ENCODE measurements around the gene TSNAXIP1. TPM values are rescaled to one million over a fixed set of nuclear protein-coding genes. Genes with fewer than 3 reads are reported as not detected.

TSNAXIP1 gene
- total and polyA plus RNA-seq, 4 donors, result 0.09 to 1.5 (median 0.69) TPM

GRCh38 chr16:67820608-67821259 is 14.0 kb downstream of the TSNAXIP1 start:
- Histone ChIP-seq H3K27ac (ENCODE audit: low read depth in 1 of 2, low read length in 2 of 2) (no peak overlapping the region), H3K9ac (ENCODE audit: low read depth in 1 of 2, low read length in 2 of 2) (no peak overlapping the region), H3K27me3 (ENCODE audit: control insufficient read depth in 4 of 4, insufficient read depth in 4 of 4, low read length in 3 of 4) (no peaks in the 10 kb centered on the region), H3K36me3 (ENCODE audit: control insufficient read depth in 4 of 4, insufficient read depth in 3 of 4, low read depth in 1 of 4, low read length in 3 of 4) (no peaks in the 10 kb centered on the region), H3K9me3 (ENCODE audit: control insufficient read depth in 4 of 4, low read length in 3 of 4) (no peaks in the 10 kb centered on the region), H3K4me3 (ENCODE audit: low read depth in 1 of 3, low read length in 3 of 3) (no peak overlapping the region), H3K4me1 (ENCODE audit: control insufficient read depth in 4 of 4, insufficient read depth in 4 of 4, low read length in 3 of 4) (peaks cover 0 to 5% (median 1%) of the 10 kb centered on the region in 4 donors)
- WGBS, result 93% methylated on average over 11 of the region's 11 CpGs
- DNase-seq (ENCODE audit: low spot score), result no peak
- no peak for TF ChIP-seq RAD21 (IDR thresholded peaks at IDR 0.05)
- TF ChIP-seq REST (IDR thresholded peaks at IDR 0.05), result no peak
- TF ChIP-seq NR2F2 (IDR thresholded peaks at IDR 0.05), result no peak
- no peak for TF ChIP-seq FOXA1 (IDR thresholded peaks at IDR 0.05)
- no peak for TF ChIP-seq FOXA2 (IDR thresholded peaks at IDR 0.05)

DNA sequence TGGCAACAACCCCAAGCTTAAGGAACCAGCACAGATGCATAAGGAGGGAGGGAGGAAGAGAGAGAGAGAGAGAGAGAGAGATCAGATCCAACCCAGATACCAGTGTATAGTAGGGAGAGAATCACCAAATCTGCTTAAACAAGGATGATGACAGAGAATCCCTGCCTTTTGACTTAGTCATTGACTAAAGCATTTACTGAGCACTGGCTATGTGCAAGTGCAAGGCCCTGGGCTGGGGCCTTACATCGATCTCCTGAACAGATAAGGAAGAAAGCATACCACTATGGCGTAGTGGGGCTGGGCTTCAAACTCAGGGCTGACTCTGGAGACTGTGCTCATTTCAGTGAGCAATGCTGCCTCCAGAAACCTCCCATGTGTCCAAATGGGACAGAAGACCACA is 15.8 kb downstream of the TSNAXIP1 start:
- WGBS, result 93% methylated on average over 2 of the region's 2 CpGs
- DNase-seq (ENCODE audit: low spot score), result no peak
- H3K27me3 ChIP-seq (ENCODE audit: control insufficient read depth in 4 of 4, insufficient read depth in 4 of 4, low read length in 3 of 4), result no peaks in the 10 kb centered on the region
- no peak overlapping the region for H3K4me3 ChIP-seq (ENCODE audit: low read depth in 1 of 3, low read length in 3 of 3)
- peaks cover 0 to 2% (median 0%) of the 10 kb centered on the region in 4 donors for H3K4me1 ChIP-seq (ENCODE audit: control insufficient read depth in 4 of 4, insufficient read depth in 4 of 4, low read length in 3 of 4)
- H3K9ac ChIP-seq (ENCODE audit: low read depth in 1 of 2, low read length in 2 of 2), result no peak overlapping the region
- H3K36me3 ChIP-seq (ENCODE audit: control insufficient read depth in 4 of 4, insufficient read depth in 3 of 4, low read depth in 1 of 4, low read length in 3 of 4), result peaks cover 0 to 10% (median 0%) of the 10 kb centered on the region in 4 donors
- no peak for TF ChIP-seq HNF4G (IDR thresholded peaks at IDR 0.05)
- no peak for TF ChIP-seq REST (IDR thresholded peaks at IDR 0.05)
- TF ChIP-seq, protein P1, sequence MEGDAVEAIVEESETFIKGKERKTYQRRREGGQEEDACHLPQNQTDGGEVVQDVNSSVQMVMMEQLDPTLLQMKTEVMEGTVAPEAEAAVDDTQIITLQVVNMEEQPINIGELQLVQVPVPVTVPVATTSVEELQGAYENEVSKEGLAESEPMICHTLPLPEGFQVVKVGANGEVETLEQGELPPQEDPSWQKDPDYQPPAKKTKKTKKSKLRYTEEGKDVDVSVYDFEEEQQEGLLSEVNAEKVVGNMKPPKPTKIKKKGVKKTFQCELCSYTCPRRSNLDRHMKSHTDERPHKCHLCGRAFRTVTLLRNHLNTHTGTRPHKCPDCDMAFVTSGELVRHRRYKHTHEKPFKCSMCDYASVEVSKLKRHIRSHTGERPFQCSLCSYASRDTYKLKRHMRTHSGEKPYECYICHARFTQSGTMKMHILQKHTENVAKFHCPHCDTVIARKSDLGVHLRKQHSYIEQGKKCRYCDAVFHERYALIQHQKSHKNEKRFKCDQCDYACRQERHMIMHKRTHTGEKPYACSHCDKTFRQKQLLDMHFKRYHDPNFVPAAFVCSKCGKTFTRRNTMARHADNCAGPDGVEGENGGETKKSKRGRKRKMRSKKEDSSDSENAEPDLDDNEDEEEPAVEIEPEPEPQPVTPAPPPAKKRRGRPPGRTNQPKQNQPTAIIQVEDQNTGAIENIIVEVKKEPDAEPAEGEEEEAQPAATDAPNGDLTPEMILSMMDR (IDR thresholded peaks at IDR 0.05; ENCODE audit: low read depth, low read length, missing input control), result no peak
- no peak for TF ChIP-seq HNF4A (conservative IDR thresholded peaks at IDR 0.05)
- no peak for TF ChIP-seq JUND (IDR thresholded peaks at IDR 0.05)
- TF ChIP-seq EGR1 (IDR thresholded peaks at IDR 0.05; ENCODE audit: low read depth in 2 of 2), result no peak
- TF ChIP-seq TAF1 (conservative IDR thresholded peaks at IDR 0.05), result no peak
- TF ChIP-seq RXRA (IDR thresholded peaks at IDR 0.05), result no peak
- TF ChIP-seq SP1 (IDR thresholded peaks at IDR 0.05), result no peak
- TF ChIP-seq ATF3 (IDR thresholded peaks at IDR 0.05), result no peak
- no peak for TF ChIP-seq NR2F2 (IDR thresholded peaks at IDR 0.05)
- no peak for TF ChIP-seq FOXA2 (IDR thresholded peaks at IDR 0.05)
- TF ChIP-seq RAD21 (IDR thresholded peaks at IDR 0.05), result no peak
- TF ChIP-seq GABPA (IDR thresholded peaks at IDR 0.05 in 1 of 2, conservative IDR thresholded peaks at IDR 0.05 in 1 of 2), result no peak
- TF ChIP-seq YY1 (IDR thresholded peaks at IDR 0.05), result no peak
- TF ChIP-seq FOXA1 (IDR thresholded peaks at IDR 0.05), result no peak
- TF ChIP-seq MAX (IDR thresholded peaks at IDR 0.05), result no peak
- TF ChIP-seq, protein P2, sequence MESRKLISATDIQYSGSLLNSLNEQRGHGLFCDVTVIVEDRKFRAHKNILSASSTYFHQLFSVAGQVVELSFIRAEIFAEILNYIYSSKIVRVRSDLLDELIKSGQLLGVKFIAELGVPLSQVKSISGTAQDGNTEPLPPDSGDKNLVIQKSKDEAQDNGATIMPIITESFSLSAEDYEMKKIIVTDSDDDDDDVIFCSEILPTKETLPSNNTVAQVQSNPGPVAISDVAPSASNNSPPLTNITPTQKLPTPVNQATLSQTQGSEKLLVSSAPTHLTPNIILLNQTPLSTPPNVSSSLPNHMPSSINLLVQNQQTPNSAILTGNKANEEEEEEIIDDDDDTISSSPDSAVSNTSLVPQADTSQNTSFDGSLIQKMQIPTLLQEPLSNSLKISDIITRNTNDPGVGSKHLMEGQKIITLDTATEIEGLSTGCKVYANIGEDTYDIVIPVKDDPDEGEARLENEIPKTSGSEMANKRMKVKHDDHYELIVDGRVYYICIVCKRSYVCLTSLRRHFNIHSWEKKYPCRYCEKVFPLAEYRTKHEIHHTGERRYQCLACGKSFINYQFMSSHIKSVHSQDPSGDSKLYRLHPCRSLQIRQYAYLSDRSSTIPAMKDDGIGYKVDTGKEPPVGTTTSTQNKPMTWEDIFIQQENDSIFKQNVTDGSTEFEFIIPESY (IDR thresholded peaks at IDR 0.05), result no peak
- H3K9me3 ChIP-seq (ENCODE audit: control insufficient read depth in 4 of 4, low read length in 3 of 4), result no peaks in the 10 kb centered on the region
- no peak overlapping the region for H3K27ac ChIP-seq (ENCODE audit: low read depth in 1 of 2, low read length in 2 of 2)
